Measurements from ENCODE around the gene TSC2.
"Not testable (repeated sequence)": the region's sequence is repeated elsewhere in the genome, so short reads cannot be mapped to it uniquely, and the experiment has no call there.

- TF ChIP-seq, protein P1, sequence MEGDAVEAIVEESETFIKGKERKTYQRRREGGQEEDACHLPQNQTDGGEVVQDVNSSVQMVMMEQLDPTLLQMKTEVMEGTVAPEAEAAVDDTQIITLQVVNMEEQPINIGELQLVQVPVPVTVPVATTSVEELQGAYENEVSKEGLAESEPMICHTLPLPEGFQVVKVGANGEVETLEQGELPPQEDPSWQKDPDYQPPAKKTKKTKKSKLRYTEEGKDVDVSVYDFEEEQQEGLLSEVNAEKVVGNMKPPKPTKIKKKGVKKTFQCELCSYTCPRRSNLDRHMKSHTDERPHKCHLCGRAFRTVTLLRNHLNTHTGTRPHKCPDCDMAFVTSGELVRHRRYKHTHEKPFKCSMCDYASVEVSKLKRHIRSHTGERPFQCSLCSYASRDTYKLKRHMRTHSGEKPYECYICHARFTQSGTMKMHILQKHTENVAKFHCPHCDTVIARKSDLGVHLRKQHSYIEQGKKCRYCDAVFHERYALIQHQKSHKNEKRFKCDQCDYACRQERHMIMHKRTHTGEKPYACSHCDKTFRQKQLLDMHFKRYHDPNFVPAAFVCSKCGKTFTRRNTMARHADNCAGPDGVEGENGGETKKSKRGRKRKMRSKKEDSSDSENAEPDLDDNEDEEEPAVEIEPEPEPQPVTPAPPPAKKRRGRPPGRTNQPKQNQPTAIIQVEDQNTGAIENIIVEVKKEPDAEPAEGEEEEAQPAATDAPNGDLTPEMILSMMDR (IDR thresholded peaks at IDR 0.05; ENCODE audit: poor library complexity, severe bottlenecking): not testable (repeated sequence)
- TF ChIP-seq MXI1 (conservative IDR thresholded peaks at IDR 0.05; ENCODE audit: poor library complexity, severe bottlenecking); POLR2AphosphoS5 (IDR thresholded peaks at IDR 0.05); EP300 (conservative IDR thresholded peaks at IDR 0.05; ENCODE audit: poor library complexity, severe bottlenecking): not testable (repeated sequence)
These were observed 61.4 kb downstream of the TSC2 start for GRCh38 chr16:2109271-2109580.
